ENCODE measurements around the gene MOV10L1.

Gene MOV10L1

GRCh38 chr22:50068096-50068495, 21.7 kb upstream of the MOV10L1 start:
- Histone ChIP-seq H3K27ac (no peak overlapping the region), H3K9me3 (ENCODE audit: severe bottlenecking) (no peaks in the 10 kb centered on the region), H3K27me3 (ENCODE audit: insufficient read depth, low read depth, severe bottlenecking) (no peaks in the 10 kb centered on the region), H3K4me3 (ENCODE audit: low read depth, low read length) (no peak overlapping the region), H3K36me3 (no peaks in the 10 kb centered on the region)
- DNase-seq = no peak
- no peak for TF ChIP-seq CTCF (IDR thresholded peaks at IDR 0.05; ENCODE audit: low read depth, low read length)

GRCh38 chr22:50070366-50070765, 19.4 kb upstream of the MOV10L1 start:
- Histone ChIP-seq H3K27ac (no peak overlapping the region), H3K36me3 (no peaks in the 10 kb centered on the region), H3K9me3 (ENCODE audit: severe bottlenecking) (no peaks in the 10 kb centered on the region), H3K4me3 (ENCODE audit: low read depth, low read length) (no peak overlapping the region), H3K27me3 (ENCODE audit: insufficient read depth, low read depth, severe bottlenecking) (no peaks in the 10 kb centered on the region)
- TF ChIP-seq CTCF (IDR thresholded peaks at IDR 0.05; ENCODE audit: low read depth, low read length) = no peak
- DNase-seq = no peak

- H3K27me3 ChIP-seq (ENCODE audit: insufficient read depth, low read depth, severe bottlenecking) = no peaks in the 10 kb centered on the region
- no peaks in the 10 kb centered on the region for H3K9me3 ChIP-seq (ENCODE audit: severe bottlenecking)
- no peak for DNase-seq
- no peak overlapping the region for H3K27ac ChIP-seq
- TF ChIP-seq CTCF (IDR thresholded peaks at IDR 0.05; ENCODE audit: low read depth, low read length) = no peak
- H3K4me3 ChIP-seq (ENCODE audit: low read depth, low read length) = no peak overlapping the region
- no peaks in the 10 kb centered on the region for H3K36me3 ChIP-seq
Observed at GRCh38 chr22:50071432-50072166, 18.2 kb upstream of the MOV10L1 start.

GRCh38 chr22:50072167-50072555, 17.6 kb upstream of the MOV10L1 start:
- Histone ChIP-seq H3K36me3 (no peaks in the 10 kb centered on the region), H3K4me3 (ENCODE audit: low read depth, low read length) (no peak overlapping the region), H3K27me3 (ENCODE audit: insufficient read depth, low read depth, severe bottlenecking) (no peaks in the 10 kb centered on the region), H3K9me3 (ENCODE audit: severe bottlenecking) (no peaks in the 10 kb centered on the region), H3K27ac (no peak overlapping the region)
- no peak for TF ChIP-seq CTCF (IDR thresholded peaks at IDR 0.05; ENCODE audit: low read depth, low read length)
- DNase-seq = no peak

GRCh38 chr22:50072714-50073538, 16.9 kb upstream of the MOV10L1 start:
- no peaks in the 10 kb centered on the region for H3K36me3 ChIP-seq
- TF ChIP-seq CTCF (IDR thresholded peaks at IDR 0.05; ENCODE audit: low read depth, low read length) = no peak
- no peak for DNase-seq
- H3K27me3 ChIP-seq (ENCODE audit: insufficient read depth, low read depth, severe bottlenecking) = no peaks in the 10 kb centered on the region
- H3K4me3 ChIP-seq (ENCODE audit: low read depth, low read length) = no peak overlapping the region
- no peak overlapping the region for H3K27ac ChIP-seq
- no peaks in the 10 kb centered on the region for H3K9me3 ChIP-seq (ENCODE audit: severe bottlenecking)
